HG03095 (cell line): ENCODE results near the gene EEF1B2.
"Not testable (repeated sequence)": the region's sequence is repeated elsewhere in the genome, so short reads cannot be mapped to it uniquely, and the experiment has no call there.

Experiments
- ATAC-seq: cut with Tn5 transposase; IDR thresholded peaks from one replicate; pipeline ENCODE4 v1.9.1; 2021; ENCODE audit warnings: moderate library complexity; ENCODE audit not compliant: unreplicated experiment

The EEF1B2 gene

DNA sequence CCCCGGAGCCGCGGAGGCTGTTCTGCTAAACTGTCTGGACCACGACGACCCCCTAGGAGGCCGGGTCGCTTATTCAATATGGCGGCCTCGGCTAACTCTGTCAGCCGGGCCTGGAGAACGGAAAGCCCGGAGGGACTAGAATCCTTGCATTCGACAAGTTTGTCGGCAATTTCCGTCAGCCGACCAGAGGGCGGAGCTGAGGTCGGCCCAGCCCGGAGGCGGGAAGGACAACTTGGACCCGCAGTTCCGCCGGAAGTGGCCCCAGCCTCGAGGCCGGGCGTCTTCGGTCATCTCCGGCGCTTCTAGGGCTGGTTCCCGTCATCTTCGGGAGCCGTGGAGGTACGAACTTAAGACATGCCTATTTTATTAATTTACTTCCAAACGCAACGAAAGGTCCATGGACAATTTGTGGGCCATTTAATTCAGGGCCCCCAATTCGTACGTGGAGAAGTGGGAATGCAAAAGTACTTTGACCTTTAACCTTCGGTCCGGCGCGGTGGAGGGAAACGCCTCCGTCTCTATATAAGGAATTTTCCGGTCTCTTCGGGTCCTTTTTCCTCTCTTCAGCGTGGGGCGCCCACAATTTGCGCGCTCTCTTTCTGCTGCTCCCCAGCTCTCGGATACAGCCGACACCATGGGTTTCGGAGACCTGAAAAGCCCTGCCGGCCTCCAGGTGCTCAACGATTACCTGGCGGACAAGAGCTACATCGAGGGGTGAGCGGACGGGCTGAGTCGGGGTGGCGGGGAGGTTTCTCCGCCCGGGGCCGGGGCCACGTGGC is at the start of gene EEF1B2, which contains the start of gene NDUFS1:
EEF1B2 (plus strand) TSS at position 550 of the 779 bp plus-strand sequence; CDS start at position 635, 85 bp downstream.
NDUFS1 (minus strand) TSS at position 99 of the 779 bp plus-strand sequence. CDS start 5,766 bp downstream, outside the sequence.
- ATAC-seq, result peak; percentile 91

GRCh38 chr2:206112108-206112507 is 47.6 kb upstream of the EEF1B2 start:
- ATAC-seq, result no peak

- ATAC-seq, result no peak
Measured at GRCh38 chr2:206112846-206113547, 46.7 kb upstream of the EEF1B2 start.

DNA sequence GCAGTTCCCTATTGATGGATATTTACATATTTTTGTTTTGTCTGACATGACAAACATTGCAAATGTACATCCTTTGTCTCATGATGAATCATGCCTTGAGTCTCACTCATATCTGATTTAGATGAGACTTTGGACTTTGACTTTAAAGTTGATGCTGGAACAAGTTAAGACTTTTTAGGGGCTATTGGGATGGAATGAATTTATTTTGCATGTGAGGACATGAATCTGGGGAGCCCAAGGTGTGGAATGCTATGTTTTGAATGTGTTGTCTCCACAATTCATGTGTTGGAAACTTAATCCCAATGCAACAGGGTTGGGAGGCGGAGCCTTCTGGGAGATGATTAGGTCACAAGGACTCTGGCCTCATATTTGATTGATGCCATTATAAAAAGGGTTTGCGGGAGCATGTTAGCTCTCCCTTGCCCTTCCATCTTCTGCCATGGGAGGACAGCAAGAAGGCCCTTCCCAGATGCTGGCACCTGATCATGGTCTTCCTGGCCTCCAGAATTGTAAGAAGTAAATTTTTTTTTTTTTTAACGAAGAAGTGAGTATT is 44.6 kb upstream of the EEF1B2 start:
- no peak for ATAC-seq

DNA sequence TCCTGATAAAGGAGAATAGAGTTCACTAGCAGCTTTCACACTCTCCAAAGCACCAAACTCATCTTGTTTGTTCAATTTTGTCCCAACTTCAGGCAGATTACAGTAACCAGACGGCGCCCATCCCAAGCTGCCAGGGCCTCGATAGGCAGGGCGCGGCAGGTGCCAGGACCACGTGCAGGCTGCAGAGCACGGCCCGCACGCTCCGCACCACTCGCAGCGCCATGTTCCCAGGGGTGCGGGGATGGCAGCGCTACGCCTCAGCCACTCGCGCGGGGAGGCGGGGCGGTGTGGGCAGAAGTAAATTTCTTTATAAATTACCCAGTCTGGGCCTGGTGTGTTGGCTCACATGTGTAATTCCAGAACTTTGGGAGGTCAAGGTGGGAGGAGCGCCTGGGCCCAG is 43.4 kb upstream of the EEF1B2 start:
- ATAC-seq, result no peak

DNA sequence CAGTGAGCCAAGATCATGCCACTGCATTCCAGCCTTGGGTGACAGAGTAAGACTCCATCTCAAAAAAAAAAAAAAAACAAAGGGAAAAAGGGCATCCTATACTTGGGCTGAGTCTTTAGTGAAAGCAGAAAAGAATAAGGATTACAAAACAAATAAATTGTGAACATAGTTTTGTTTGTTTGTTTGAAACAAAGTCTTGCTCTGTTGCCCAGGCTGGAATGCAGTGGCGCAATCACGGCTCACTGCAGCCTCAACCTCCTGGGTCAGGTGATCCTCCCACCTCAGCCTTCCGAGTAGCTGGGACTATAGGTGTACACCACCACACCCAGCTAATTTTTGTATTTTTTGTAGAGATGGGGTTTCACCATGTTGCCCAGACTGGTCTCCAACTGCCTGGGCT is 37.1 kb upstream of the EEF1B2 start:
- ATAC-seq, result not testable (repeated sequence)

- no peak for ATAC-seq
Measured at GRCh38 chr2:206125901-206126300, 33.8 kb upstream of the EEF1B2 start.

GRCh38 chr2:206127656-206128055 is 32.0 kb upstream of the EEF1B2 start:
- ATAC-seq, result no peak

GRCh38 chr2:206143451-206143850 is 16.2 kb upstream of the EEF1B2 start:
- no peak for ATAC-seq

- ATAC-seq, result no peak
Measured at GRCh38 chr2:206144383-206144782, 15.3 kb upstream of the EEF1B2 start.

DNA sequence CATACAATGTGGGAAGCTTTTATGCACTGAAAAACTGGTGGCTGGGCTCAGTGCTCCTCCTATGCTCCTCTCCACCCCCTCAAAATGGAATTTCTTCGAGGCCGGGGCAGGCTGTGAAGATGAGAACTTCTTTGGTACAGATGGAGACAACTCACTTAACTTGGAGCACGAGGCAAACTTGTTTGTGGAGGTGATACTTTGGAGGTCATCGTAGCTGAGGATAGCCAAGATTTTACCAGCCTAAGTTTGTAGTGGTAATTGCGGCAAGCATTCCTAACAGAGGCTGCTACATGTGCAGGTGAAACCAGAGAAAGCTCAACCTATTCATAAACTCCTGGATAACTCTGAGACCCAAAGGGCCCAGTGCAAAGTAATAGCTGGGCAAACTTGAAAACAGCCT is 14.0 kb upstream of the EEF1B2 start:
- no peak for ATAC-seq

DNA sequence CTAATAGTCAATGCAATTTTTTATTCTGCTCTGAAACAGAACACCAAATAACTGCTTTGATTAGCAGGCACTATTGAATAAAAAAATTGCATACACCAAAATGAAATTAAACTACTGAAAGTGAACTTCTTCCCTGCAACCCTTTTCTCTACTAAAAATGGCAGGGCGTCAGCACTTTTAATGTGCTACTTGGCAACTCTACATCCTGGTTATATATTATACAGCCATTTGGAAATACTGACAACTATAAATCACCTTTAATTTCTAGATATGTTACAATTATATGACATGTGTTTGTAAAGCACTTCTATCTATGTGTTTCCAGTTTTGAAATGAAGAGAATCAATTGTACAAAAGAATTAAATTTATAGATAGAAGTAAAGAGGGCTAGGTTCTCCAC is 10.4 kb upstream of the EEF1B2 start:
- no peak for ATAC-seq

DNA sequence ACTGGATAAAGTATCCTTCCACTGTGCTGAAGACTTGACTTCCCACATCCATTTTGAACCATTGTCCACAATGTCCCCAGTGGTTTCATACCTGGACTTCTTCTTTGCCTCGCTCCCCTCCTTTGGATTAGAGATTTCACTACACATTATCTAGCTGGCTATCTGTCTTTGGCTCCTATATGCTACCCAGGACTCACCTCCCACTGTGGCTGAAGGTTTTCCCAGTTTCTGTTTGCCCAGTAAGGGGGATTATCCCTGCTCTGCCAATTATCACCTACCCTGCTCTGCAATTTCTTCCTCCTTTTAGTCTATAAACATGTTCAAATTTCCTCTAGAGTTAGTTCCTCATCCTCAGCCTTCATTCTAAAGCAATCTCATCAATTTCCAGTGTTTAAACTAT is 9.5 kb upstream of the EEF1B2 start:
- ATAC-seq, result no peak

- no peak for ATAC-seq
Measured at GRCh38 chr2:206150631-206151030, 9.1 kb upstream of the EEF1B2 start.

DNA sequence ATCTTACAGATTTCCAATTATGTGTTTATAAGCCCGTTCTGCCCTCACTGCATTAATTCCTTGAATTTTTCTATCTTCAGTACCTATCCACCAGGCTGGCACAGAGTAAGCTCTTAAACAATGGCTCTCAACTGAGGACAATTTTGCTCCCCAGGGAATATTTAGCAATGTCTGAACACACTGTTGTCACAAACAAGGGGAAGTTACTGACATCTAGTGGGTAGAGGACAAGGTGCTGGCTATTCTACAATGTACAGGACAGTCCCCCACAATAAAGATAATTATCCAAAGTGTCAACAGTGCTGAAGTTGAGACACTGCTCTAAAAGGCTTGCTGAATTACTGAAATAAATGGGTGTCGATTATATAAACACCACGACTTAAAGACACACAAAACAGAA is 5.5 kb upstream of the EEF1B2 start:
- no peak for ATAC-seq

GRCh38 chr2:206157014-206157413 is 2.7 kb upstream of the EEF1B2 start:
- not testable (repeated sequence) for ATAC-seq

GRCh38 chr2:206158563-206159345 is 941 bp upstream of the EEF1B2 start:
- ATAC-seq, result peak; percentile 14

- peak; percentile 46 for ATAC-seq
Measured at GRCh38 chr2:206160125-206160806, 571 bp downstream of the EEF1B2 start.

DNA sequence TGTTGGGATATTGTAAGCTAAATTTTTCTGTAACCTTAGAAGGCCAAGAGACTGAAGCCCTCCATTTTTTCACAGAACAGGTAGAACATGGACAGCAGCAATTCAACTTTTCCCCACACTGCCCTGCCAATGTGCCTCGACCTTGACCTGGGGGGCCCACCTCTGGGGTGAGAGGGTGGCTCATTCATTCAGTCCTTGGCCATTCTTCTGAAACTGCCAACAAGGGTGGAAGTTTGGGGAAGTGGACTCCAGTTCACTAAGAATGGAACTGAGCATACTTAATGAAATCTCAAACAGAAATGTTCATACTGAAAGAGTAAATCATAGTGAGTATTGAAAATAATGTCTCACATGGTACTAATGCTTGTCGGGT is 1.1 kb downstream of the EEF1B2 start:
- ATAC-seq, result no peak

GRCh38 chr2:206162401-206162800 is 2.7 kb downstream of the EEF1B2 start:
- ATAC-seq, result not testable (repeated sequence)
